HAP-1 (cell line): ENCODE measurements around the gene VIP.
"Not testable (repeated sequence)": the region's sequence is repeated elsewhere in the genome, so short reads cannot be mapped to it uniquely, and the experiment has no call there.

Source experiments
- DNase-seq, 2 experiments: peaks; one replicate each; pipeline ENCODE4 v3.0.0-alpha.2; 2016 to 2020; ENCODE audit warnings: low spot score in 2 of 2
- H3K27me3 ChIP-seq: fragments of 250-450 bp; sonication (Bioruptor Pico); 2 replicates; pipeline ENCODE4 v1.5.1; 2020; ENCODE audit warnings: low read depth, mild to moderate bottlenecking, moderate library complexity
- H3K36me3 ChIP-seq: fragments of 250-450 bp; sonication (Bioruptor Pico); replicated peaks from 2 replicates; pipeline ENCODE4 v1.5.1; 2020; ENCODE audit warnings: mild to moderate bottlenecking
- H3K4me1 ChIP-seq: fragments of 250-450 bp; sonication (Bioruptor Pico); 2 replicates; pipeline ENCODE4 v1.5.1; 2020; ENCODE audit warnings: mild to moderate bottlenecking
- H3K4me3 ChIP-seq: fragments of 250-450 bp; sonication (Bioruptor Pico); 2 replicates; pipeline ENCODE4 v1.5.1; 2020; ENCODE audit warnings: mild to moderate bottlenecking, moderate library complexity
- H3K9me3 ChIP-seq: fragments of 250-450 bp; sonication (Bioruptor Pico); 2 replicates; pipeline ENCODE4 v1.5.1; 2020; ENCODE audit warnings: mild to moderate bottlenecking, moderate library complexity
- in situ Hi-C: fragments of 300-500 bp; cut with MboI; formaldehyde crosslinking; loops from 3 replicates; pipeline ENCODE4 v1.14.3; 2020; ENCODE audit warnings: low sequenced_read_pairs, inconsistent platforms, mixed read lengths

VIP gene

DNA sequence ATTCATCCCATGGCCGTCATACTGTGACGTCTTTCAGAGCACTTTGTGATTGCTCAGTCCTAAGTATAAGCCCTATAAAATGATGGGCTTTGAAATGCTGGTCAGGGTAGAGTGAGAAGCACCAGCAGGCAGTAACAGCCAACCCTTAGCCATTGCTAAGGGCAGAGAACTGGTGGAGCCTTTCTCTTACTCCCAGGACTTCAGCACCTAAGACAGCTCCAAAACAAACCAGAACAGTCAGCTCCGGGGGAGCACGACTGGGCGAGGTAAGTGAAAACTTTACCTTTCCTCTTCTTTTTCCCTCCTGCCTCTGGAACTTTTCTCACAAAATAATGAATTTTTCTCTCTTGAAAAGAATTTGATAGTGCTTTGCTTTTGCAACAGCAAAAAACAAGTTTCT lies at the start of gene VIP:
TSS of gene VIP (plus strand) at position 104 of the 400 bp plus-strand sequence. CDS start 1,381 bp downstream, outside the sequence.
- Histone ChIP-seq H3K27me3 (no peaks in the 10 kb centered on the region), H3K4me3 (no peak within 1 kb of the TSS), H3K9me3 (no peaks in the 10 kb centered on the region), H3K36me3 (no peaks in the 10 kb centered on the region), H3K4me1 (0 out of 2 replicates have a peak, but pooled peaks cover 3% of the 10 kb centered on the region)
- in situ Hi-C loops = no loop called here
- DNase-seq = peak; percentile 27 to 41

- Histone ChIP-seq H3K36me3 (no peaks in the 10 kb centered on the region), H3K4me3 (no peak overlapping the region), H3K4me1 (no peaks in the 10 kb centered on the region), H3K27me3 (no peaks in the 10 kb centered on the region), H3K9me3 (no peaks in the 10 kb centered on the region)
- in situ Hi-C loops = no loop called here
- no peak for DNase-seq
Observed at GRCh38 chr6:152701081-152701862, 49.3 kb upstream of the VIP start.

- no peaks in the 10 kb centered on the region for H3K9me3 ChIP-seq
- H3K36me3 ChIP-seq = no peaks in the 10 kb centered on the region
- no peak for DNase-seq
- H3K4me3 ChIP-seq = no peak overlapping the region
- in situ Hi-C loops = no loop called here
- H3K4me1 ChIP-seq = no peaks in the 10 kb centered on the region
- H3K27me3 ChIP-seq = no peaks in the 10 kb centered on the region
Observed at GRCh38 chr6:152701863-152702401, 48.7 kb upstream of the VIP start.

GRCh38 chr6:152703750-152704149 lies 46.8 kb upstream of the VIP start:
- H3K27me3 ChIP-seq, DNase-seq, H3K4me1 ChIP-seq, in situ Hi-C loops, H3K4me3 ChIP-seq, H3K36me3 ChIP-seq, H3K9me3 ChIP-seq: not testable (repeated sequence)

DNA sequence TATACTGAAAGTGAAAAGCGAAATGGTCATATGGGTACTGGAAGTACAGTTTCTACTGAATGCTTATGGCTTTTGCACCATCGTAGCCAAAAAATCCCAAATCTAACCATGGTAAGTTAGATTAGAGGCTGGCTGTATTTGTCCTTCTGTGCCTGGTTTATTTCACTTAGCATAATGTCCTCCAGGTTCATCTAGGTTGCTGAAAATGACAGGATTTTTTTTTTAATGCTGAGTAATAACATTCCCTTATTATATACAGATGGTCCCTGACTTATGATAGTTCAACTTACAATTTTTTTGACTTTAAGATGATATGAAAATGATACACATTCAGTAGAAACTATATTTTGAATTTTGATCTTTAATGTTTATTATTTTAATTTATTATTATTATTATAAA lies 45.3 kb upstream of the VIP start:
- no peak overlapping the region for H3K4me3 ChIP-seq
- in situ Hi-C loops = no loop called here
- no peak for DNase-seq
- H3K27me3 ChIP-seq = no peaks in the 10 kb centered on the region
- no peaks in the 10 kb centered on the region for H3K9me3 ChIP-seq
- no peaks in the 10 kb centered on the region for H3K4me1 ChIP-seq
- no peaks in the 10 kb centered on the region for H3K36me3 ChIP-seq

- Histone ChIP-seq H3K9me3 (no peaks in the 10 kb centered on the region), H3K36me3 (no peaks in the 10 kb centered on the region), H3K27me3 (no peaks in the 10 kb centered on the region; the same call in 1 of the 2 replicates), H3K4me3 (no peak overlapping the region), H3K4me1 (no peaks in the 10 kb centered on the region)
- in situ Hi-C loops = no loop called here
- no peak for DNase-seq
Observed at GRCh38 chr6:152716322-152716721, 34.3 kb upstream of the VIP start.

- Histone ChIP-seq H3K4me1 (no peaks in the 10 kb centered on the region), H3K27me3 (no peaks in the 10 kb centered on the region)
Observed at GRCh38 chr6:152720974-152721373, 29.6 kb upstream of the VIP start.

GRCh38 chr6:152721956-152722355 lies 28.6 kb upstream of the VIP start:
- no peak overlapping the region for H3K4me3 ChIP-seq
- H3K27me3 ChIP-seq = no peaks in the 10 kb centered on the region
- in situ Hi-C loops = no loop called here
- DNase-seq = no peak
- H3K9me3 ChIP-seq = no peaks in the 10 kb centered on the region
- H3K4me1 ChIP-seq = no peaks in the 10 kb centered on the region
- no peaks in the 10 kb centered on the region for H3K36me3 ChIP-seq

More at GRCh38 chr6:152720974-152721373, 29.6 kb upstream of the VIP start:
- H3K9me3 ChIP-seq = no peaks in the 10 kb centered on the region
- in situ Hi-C loops = no loop called here
- H3K4me3 ChIP-seq = no peak overlapping the region
- no peaks in the 10 kb centered on the region for H3K36me3 ChIP-seq
- no peak for DNase-seq

- Histone ChIP-seq H3K9me3 (no peaks in the 10 kb centered on the region), H3K4me1 (no peaks in the 10 kb centered on the region), H3K36me3 (no peaks in the 10 kb centered on the region), H3K27me3 (no peaks in the 10 kb centered on the region), H3K4me3 (no peak overlapping the region)
- in situ Hi-C loops = no loop called here
- no peak for DNase-seq
Observed at GRCh38 chr6:152723398-152723797, 27.2 kb upstream of the VIP start.

GRCh38 chr6:152726313-152726712 lies 24.3 kb upstream of the VIP start:
- Histone ChIP-seq H3K27me3 (no peaks in the 10 kb centered on the region), H3K9me3 (no peaks in the 10 kb centered on the region), H3K4me3 (no peak overlapping the region), H3K4me1 (no peaks in the 10 kb centered on the region), H3K36me3 (no peaks in the 10 kb centered on the region)
- no peak for DNase-seq
- in situ Hi-C loops = loop anchor here (25.0 kb wide), 1 partner anchor 236 kb away; no protein-coding TSS in a partner anchor

GRCh38 chr6:152727507-152727906 lies 23.1 kb upstream of the VIP start:
- in situ Hi-C loops = loop anchor here (25.0 kb wide), 1 partner anchor 235 kb away; no protein-coding TSS in a partner anchor
- H3K36me3 ChIP-seq = no peaks in the 10 kb centered on the region

GRCh38 chr6:152734630-152735029 lies 16.0 kb upstream of the VIP start:
- Histone ChIP-seq H3K9me3 (no peaks in the 10 kb centered on the region), H3K4me3 (no peak overlapping the region), H3K36me3 (no peaks in the 10 kb centered on the region), H3K27me3 (peaks cover 4% of the 10 kb centered on the region; the same call in 1 of the 2 replicates), H3K4me1 (no peaks in the 10 kb centered on the region)
- no peak for DNase-seq
- in situ Hi-C loops = loop anchor here (25.0 kb wide), 1 partner anchor 228 kb away; no protein-coding TSS in a partner anchor

More at GRCh38 chr6:152727507-152727906, 23.1 kb upstream of the VIP start:
- H3K4me1 ChIP-seq = no peaks in the 10 kb centered on the region
- H3K9me3 ChIP-seq = no peaks in the 10 kb centered on the region
- H3K4me3 ChIP-seq = no peak overlapping the region
- DNase-seq = no peak
- no peaks in the 10 kb centered on the region for H3K27me3 ChIP-seq

DNA sequence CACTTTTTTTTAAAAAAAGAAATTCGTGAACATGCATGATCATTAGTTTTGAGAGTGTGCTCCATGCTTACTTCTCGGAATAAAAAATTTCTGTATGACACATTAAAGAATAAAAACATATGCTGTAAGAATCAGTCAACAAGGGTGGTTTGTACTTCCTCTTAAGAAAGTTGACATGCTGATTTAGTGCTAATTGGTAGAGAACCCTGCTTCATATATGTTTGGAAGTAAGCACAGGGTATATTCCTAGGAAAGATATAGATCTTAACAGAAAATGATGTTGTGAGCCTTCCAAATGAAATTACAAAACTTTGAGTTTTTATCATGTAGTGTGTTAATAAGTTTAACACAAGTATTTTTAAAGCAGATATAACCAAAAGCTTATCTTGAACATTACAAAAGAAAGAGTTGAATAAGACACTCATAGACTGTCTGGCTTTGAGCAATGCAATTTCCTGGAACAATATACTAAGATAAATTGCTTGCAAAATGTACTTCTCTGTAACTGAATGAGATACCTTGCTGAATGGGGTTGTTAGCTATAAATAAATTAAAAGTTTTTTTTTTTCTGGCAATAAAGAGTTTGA lies 13.8 kb upstream of the VIP start:
- H3K36me3 ChIP-seq = no peaks in the 10 kb centered on the region
- in situ Hi-C loops = loop anchor here (25.0 kb wide), 1 partner anchor 226 kb away; no protein-coding TSS in a partner anchor
- no peak overlapping the region for H3K4me3 ChIP-seq
- H3K27me3 ChIP-seq = peaks cover 4% of the 10 kb centered on the region; the same call in 1 of the 2 replicates
- DNase-seq = no peak
- H3K4me1 ChIP-seq = no peaks in the 10 kb centered on the region
- H3K9me3 ChIP-seq = no peaks in the 10 kb centered on the region
